ENCODE data around the gene RNU6-1. TPM values are rescaled to one million over a fixed set of nuclear protein-coding genes. Genes with fewer than 3 reads are reported as not detected.

RNU6-1 gene
- polyA plus RNA-seq, 3 donors = not detected

DNA sequence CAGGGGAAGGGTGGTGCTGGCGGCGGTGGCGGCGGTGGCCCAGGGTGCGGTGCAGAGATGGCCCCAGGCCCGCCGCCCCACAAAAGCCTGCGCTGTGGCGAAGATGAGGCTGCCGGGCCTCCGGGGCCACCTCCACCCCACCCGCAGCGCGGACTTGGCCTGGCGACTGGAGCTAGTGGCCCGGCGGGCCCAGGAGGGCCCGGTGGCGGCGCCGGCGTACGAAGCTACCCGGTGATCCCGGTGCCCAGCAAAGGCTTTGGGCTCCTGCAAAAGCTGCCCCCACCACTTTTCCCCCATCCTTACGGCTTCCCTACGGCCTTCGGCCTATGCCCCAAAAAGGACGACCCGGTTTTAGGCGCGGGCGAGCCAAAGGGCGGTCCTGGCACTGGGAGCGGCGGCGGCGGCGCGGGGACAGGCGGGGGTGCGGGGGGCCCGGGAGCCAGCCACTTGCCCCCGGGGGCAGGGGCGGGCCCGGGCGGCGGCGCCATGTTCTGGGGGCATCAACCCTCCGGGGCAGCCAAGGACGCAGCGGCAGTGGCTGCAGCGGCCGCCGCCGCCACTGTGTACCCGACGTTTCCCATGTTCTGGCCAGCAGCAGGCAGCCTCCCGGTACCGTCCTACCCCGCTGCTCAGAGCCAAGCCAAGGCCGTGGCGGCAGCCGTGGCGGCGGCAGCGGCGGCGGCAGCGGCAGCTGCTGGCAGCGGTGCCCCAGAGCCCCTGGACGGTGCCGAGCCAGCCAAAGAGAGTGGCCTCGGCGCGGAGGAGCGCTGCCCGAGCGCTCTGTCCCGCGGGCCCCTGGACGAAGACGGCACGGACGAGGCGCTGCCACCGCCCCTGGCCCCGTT is 12.9 kb downstream of the RNU6-1 start:
- Mint-ChIP-seq H3K27ac (no peak overlapping the region), H3K4me1 (peaks cover 55% of the 10 kb centered on the region), H3K4me3 (peak overlapping the region in 1 of 2 donors; percentile 94), H3K27me3 (ENCODE audit: low read depth in 3 of 3) (peaks cover 76 to 97% (median 82%) of the 10 kb centered on the region in 3 donors), H3K9me3 (peaks cover 0 to 43% (median 35%) of the 10 kb centered on the region in 7 donors), H3K36me3 (peaks cover 13 to 26% of the 10 kb centered on the region in 2 donors)
- WGBS (ENCODE audit: insufficient coverage) = 6% methylated on average over 88 of the region's 88 CpGs
- intact Hi-C loops (cut with micrococcal nuclease) = no loop called here
- Histone ChIP-seq H3K4me2 (replicated peaks; ENCODE audit: extremely low read depth, low read length, poor library complexity, severe bottlenecking) (no peak overlapping the region), H3K27ac (ENCODE audit: low read depth in 1 of 2, low read length in 2 of 2) (no peak overlapping the region), H3K27me3 (ENCODE audit: control insufficient read depth in 2 of 2, insufficient read depth in 2 of 2, low read length in 2 of 2) (peaks cover 80 to 88% of the 10 kb centered on the region in 2 donors), H3K4me1 (ENCODE audit: control insufficient read depth in 1 of 2, insufficient read depth in 2 of 2, low read length in 2 of 2) (peaks cover 37 to 72% of the 10 kb centered on the region in 2 donors), H3K4me3 (replicated peaks in 1 of 3; ENCODE audit: low read depth in 2 of 3, low read length in 3 of 3) (no peak overlapping the region), H3K9ac (ENCODE audit: insufficient read depth, low read length, poor library complexity, severe bottlenecking) (no peak overlapping the region), H3K36me3 (replicated peaks in 1 of 2; ENCODE audit: control insufficient read depth in 1 of 2, insufficient read depth in 2 of 2, low read length in 2 of 2) (no peaks in the 10 kb centered on the region), H2AFZ (ENCODE audit: insufficient read depth, low read depth, low read length, poor library complexity, severe bottlenecking) (no peak overlapping the region), H3K9me3 (replicated peaks in 1 of 2; ENCODE audit: control insufficient read depth in 1 of 2, insufficient read depth in 1 of 2, low read length in 2 of 2) (peaks cover 9 to 51% of the 10 kb centered on the region in 2 donors), H3K79me2 (ENCODE audit: insufficient read depth, low read length) (no peaks in the 10 kb centered on the region), H4K20me1 (ENCODE audit: insufficient read depth, low read length) (no peaks in the 10 kb centered on the region)
- TF ChIP-seq, protein P1, sequence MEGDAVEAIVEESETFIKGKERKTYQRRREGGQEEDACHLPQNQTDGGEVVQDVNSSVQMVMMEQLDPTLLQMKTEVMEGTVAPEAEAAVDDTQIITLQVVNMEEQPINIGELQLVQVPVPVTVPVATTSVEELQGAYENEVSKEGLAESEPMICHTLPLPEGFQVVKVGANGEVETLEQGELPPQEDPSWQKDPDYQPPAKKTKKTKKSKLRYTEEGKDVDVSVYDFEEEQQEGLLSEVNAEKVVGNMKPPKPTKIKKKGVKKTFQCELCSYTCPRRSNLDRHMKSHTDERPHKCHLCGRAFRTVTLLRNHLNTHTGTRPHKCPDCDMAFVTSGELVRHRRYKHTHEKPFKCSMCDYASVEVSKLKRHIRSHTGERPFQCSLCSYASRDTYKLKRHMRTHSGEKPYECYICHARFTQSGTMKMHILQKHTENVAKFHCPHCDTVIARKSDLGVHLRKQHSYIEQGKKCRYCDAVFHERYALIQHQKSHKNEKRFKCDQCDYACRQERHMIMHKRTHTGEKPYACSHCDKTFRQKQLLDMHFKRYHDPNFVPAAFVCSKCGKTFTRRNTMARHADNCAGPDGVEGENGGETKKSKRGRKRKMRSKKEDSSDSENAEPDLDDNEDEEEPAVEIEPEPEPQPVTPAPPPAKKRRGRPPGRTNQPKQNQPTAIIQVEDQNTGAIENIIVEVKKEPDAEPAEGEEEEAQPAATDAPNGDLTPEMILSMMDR (IDR thresholded peaks at IDR 0.05) = no peak
- DNase-seq = no peak

DNA sequence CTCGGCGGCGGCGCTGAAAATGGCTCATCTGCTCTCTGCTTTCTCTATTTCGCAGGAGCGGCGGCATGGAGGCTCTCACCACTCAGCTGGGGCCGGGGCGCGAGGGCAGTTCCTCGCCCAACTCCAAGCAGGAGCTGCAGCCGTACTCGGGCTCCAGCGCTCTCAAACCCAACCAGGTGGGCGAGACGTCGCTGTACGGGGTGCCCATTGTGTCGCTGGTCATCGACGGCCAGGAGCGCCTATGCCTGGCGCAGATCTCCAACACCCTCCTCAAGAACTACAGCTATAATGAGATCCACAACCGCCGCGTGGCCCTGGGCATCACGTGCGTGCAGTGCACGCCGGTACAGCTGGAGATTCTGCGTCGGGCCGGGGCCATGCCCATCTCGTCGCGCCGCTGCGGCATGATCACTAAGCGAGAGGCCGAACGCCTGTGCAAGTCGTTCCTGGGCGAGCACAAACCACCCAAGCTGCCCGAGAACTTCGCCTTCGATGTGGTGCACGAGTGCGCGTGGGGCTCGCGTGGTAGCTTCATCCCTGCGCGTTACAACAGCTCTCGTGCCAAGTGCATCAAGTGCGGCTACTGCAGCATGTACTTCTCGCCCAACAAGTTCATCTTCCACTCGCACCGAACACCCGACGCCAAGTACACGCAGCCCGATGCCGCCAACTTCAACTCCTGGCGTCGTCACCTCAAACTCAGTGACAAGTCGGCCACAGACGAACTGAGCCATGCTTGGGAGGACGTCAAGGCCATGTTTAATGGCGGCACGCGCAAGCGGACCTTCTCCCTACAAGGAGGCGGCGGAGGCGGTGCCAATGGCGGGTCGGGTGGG is 13.7 kb downstream of the RNU6-1 start:
- H3K4me1 ChIP-seq (ENCODE audit: control insufficient read depth in 1 of 2, insufficient read depth in 2 of 2, low read length in 2 of 2) = peaks cover 37 to 72% of the 10 kb centered on the region in 2 donors
- no peak overlapping the region for H3K27ac ChIP-seq (ENCODE audit: low read depth in 1 of 2, low read length in 2 of 2)
- no peak overlapping the region for H3K9ac ChIP-seq (ENCODE audit: insufficient read depth, low read length, poor library complexity, severe bottlenecking)
- peak overlapping the region; percentile 46 for H2AFZ ChIP-seq (ENCODE audit: insufficient read depth, low read depth, low read length, poor library complexity, severe bottlenecking)
- peaks cover 76 to 97% (median 82%) of the 10 kb centered on the region in 3 donors for H3K27me3 Mint-ChIP-seq (ENCODE audit: low read depth in 3 of 3)
- H3K79me2 ChIP-seq (ENCODE audit: insufficient read depth, low read length) = no peaks in the 10 kb centered on the region
- peaks cover 9 to 51% of the 10 kb centered on the region in 2 donors for H3K9me3 ChIP-seq (replicated peaks in 1 of 2; ENCODE audit: control insufficient read depth in 1 of 2, insufficient read depth in 1 of 2, low read length in 2 of 2)
- H3K9me3 Mint-ChIP-seq = peaks cover 0 to 47% (median 38%) of the 10 kb centered on the region in 7 donors
- peak overlapping the region; percentile 89 for H3K4me2 ChIP-seq (replicated peaks; ENCODE audit: extremely low read depth, low read length, poor library complexity, severe bottlenecking)
- H3K36me3 ChIP-seq (replicated peaks in 1 of 2; ENCODE audit: control insufficient read depth in 1 of 2, insufficient read depth in 2 of 2, low read length in 2 of 2) = no peaks in the 10 kb centered on the region
- DNase-seq = no peak
- WGBS (ENCODE audit: insufficient coverage) = 8% methylated on average over 77 of the region's 77 CpGs
- peak overlapping the region; percentile 80 to 94 for H3K4me3 Mint-ChIP-seq
- peak overlapping the region; percentile 5 to 80 (median 35) for H3K4me3 ChIP-seq (replicated peaks in 1 of 3; ENCODE audit: low read depth in 2 of 3, low read length in 3 of 3)
- peaks cover 17 to 30% of the 10 kb centered on the region in 2 donors for H3K36me3 Mint-ChIP-seq
- H3K4me1 Mint-ChIP-seq = peaks cover 59% of the 10 kb centered on the region
- no peaks in the 10 kb centered on the region for H4K20me1 ChIP-seq (ENCODE audit: insufficient read depth, low read length)
- intact Hi-C loops (cut with micrococcal nuclease) = no loop called here
- TF ChIP-seq, protein P1 (IDR thresholded peaks at IDR 0.05) = no peak
- H3K27me3 ChIP-seq (ENCODE audit: control insufficient read depth in 2 of 2, insufficient read depth in 2 of 2, low read length in 2 of 2) = peaks cover 81 to 88% of the 10 kb centered on the region in 2 donors
- H3K27ac Mint-ChIP-seq = no peak overlapping the region

All from CD14-positive monocyte (primary cell).